Gastrocnemius medialis (tissue), 4 donors: ENCODE data around the gene CCDC71. TPM values are rescaled to one million over a fixed set of nuclear protein-coding genes. Genes with fewer than 3 reads are reported as not detected.

Source experiments
- ATAC-seq, 2 donors: fragments of 150-250 bp; one replicate each; pipeline ENCODE4 v1.9.1; 2016
- DNase-seq, 2 donors: peaks; one replicate each; pipeline ENCODE4 v3.0.0-alpha.2; 2019
- H3K27ac ChIP-seq, 4 donors: fragments of 200-600 bp; sonication (generic); 1 replicate in 1 of 4; 2 replicates in 3 of 4; pipeline ENCODE4 v1.5.1; 2016 to 2018; ENCODE audit warnings: mild to moderate bottlenecking in 2 of 4, moderate library complexity in 1 of 4
- H3K27me3 ChIP-seq, 3 donors: fragments of 200-600 bp; sonication (generic) in 2 of 3; 1 replicate in 1 of 3; 2 replicates in 2 of 3; pipeline versions ENCODE4 v1.5.1 to v1.6.0; 2016 to 2019; ENCODE audit warnings: mild to moderate bottlenecking in 1 of 3, moderate library complexity in 1 of 3
- H3K36me3 ChIP-seq, 2 donors: fragments of 200-600 bp; sonication (generic) in 1 of 2; one replicate each; pipeline ENCODE4 v1.5.1; 2017 to 2018
- H3K4me1 ChIP-seq, 2 donors: fragments of 200-600 bp; sonication (generic) in 1 of 2; one replicate each; pipeline ENCODE4 v1.5.1; 2016 to 2017; ENCODE audit warnings: mild to moderate bottlenecking in 2 of 2
- H3K4me3 ChIP-seq, 4 donors: fragments of 200-600 bp; sonication (generic) in 3 of 4; 1 replicate in 1 of 4; 2 replicates in 3 of 4; pipeline ENCODE4 v1.5.1; 2016 to 2019; ENCODE audit warnings: mild to moderate bottlenecking in 2 of 4
- H3K9me3 ChIP-seq, 3 donors: fragments of 200-600 bp; sonication (generic) in 2 of 3; 1 replicate in 1 of 3; 2 replicates in 2 of 3; pipeline ENCODE4 v1.5.1; 2016 to 2019
- CTCF ChIP-seq, 5 experiments: fragments of 450-650 bp in 3 of 5; fragments of 200-600 bp in 2 of 5; sonication (generic) in 2 of 5; IDR thresholded peaks in 4 of 5; conservative IDR thresholded peaks in 1 of 5; 1 replicate in 4 of 5; 2 replicates in 1 of 5; pipeline ENCODE4 v1.5.1; 2016 to 2019; ENCODE audit warnings: antibody characterized with exemption in 5 of 5, mild to moderate bottlenecking in 3 of 5, moderate library complexity in 3 of 5
- POLR2A ChIP-seq, 2 donors: fragments of 450-650 bp; IDR thresholded peaks; one replicate each; pipeline ENCODE4 v1.6.1; 2017; ENCODE audit warnings: antibody characterized with exemption in 2 of 2, mild to moderate bottlenecking in 2 of 2, moderate library complexity in 2 of 2
- in situ Hi-C, 4 donors: fragments of 200-750 bp; cut with MboI; loops; one replicate each; pipeline versions ENCODE4 v1.15.0 to v1.8.0; 2017; ENCODE audit warnings: low sequenced_read_pairs in 4 of 4
- intact Hi-C: fragments of 100-400 bp; cut with DNase I; formaldehyde crosslinking; loops from one replicate; pipeline ENCODE4 v1.15.1; 2023; ENCODE audit warnings: low total_unique reads
- total RNA-seq, 4 donors: library from RNA; depleted of rRNA; stranded (reverse); fragments of >200 nt; gene quantifications; one replicate each; pipeline versions ENCODE4 v1.1.0 to v1.2.3, GENCODE V29; 2016

Gene CCDC71
- total RNA-seq, 4 donors from 2014 or later: 20.0 to 31.0 (median 22.0) TPM

- Histone ChIP-seq H3K27me3 (no peaks in the 10 kb centered on the region), H3K4me1 (peaks cover 5 to 11% of the 10 kb centered on the region in 2 donors), H3K27ac (peak overlapping the region; percentile 78 to 91 (median 83)), H3K4me3 (peak overlapping the region; percentile 58 to 72 (median 62)), H3K36me3 (no peaks in the 10 kb centered on the region), H3K9me3 (no peaks in the 10 kb centered on the region)
- in situ Hi-C loops (no loop called here), intact Hi-C loops (no loop called here)
- DNase-seq (peak; percentile 94 to 97), ATAC-seq (peak; percentile 94 to 99)
- TF ChIP-seq CTCF (IDR thresholded peaks at IDR 0.05 in 4 of 5, conservative IDR thresholded peaks at IDR 0.05 in 1 of 5) (no peak), POLR2A (IDR thresholded peaks at IDR 0.05) (peak; percentile 61 to 72)
Observed at GRCh38 chr3:49199239-49199899, 33.2 kb upstream of the CCDC71 start.

GRCh38 chr3:49198611-49199230, 32.6 kb upstream of the CCDC71 start:
- no peaks in the 10 kb centered on the region for H3K36me3 ChIP-seq
- H3K27ac ChIP-seq: peak overlapping the region; percentile 78 to 91 (median 83)
- H3K27me3 ChIP-seq: no peaks in the 10 kb centered on the region
- TF ChIP-seq POLR2A (IDR thresholded peaks at IDR 0.05) (no peak), CTCF (IDR thresholded peaks at IDR 0.05 in 4 of 5, conservative IDR thresholded peaks at IDR 0.05 in 1 of 5) (no peak)
- H3K9me3 ChIP-seq: no peaks in the 10 kb centered on the region
- in situ Hi-C loops (no loop called here), intact Hi-C loops (no loop called here)
- H3K4me3 ChIP-seq: peak overlapping the region; percentile 58 to 72 (median 62)
- DNase-seq (no peak), ATAC-seq (peak in 1 of 2 donors; percentile 46)
- peaks cover 5 to 11% of the 10 kb centered on the region in 2 donors for H3K4me1 ChIP-seq

GRCh38 chr3:49198161-49198560, 32.0 kb upstream of the CCDC71 start:
- in situ Hi-C loops (no loop called here), intact Hi-C loops (no loop called here)
- DNase-seq (no peak), ATAC-seq (no peak)
- Histone ChIP-seq H3K9me3 (no peaks in the 10 kb centered on the region), H3K27me3 (no peaks in the 10 kb centered on the region), H3K4me3 (no peak overlapping the region), H3K36me3 (no peaks in the 10 kb centered on the region), H3K27ac (peak overlapping the region in 2 of 4 donors; percentile 80 to 86), H3K4me1 (peaks cover 5 to 11% of the 10 kb centered on the region in 2 donors)
- TF ChIP-seq CTCF (IDR thresholded peaks at IDR 0.05 in 4 of 5, conservative IDR thresholded peaks at IDR 0.05 in 1 of 5) (no peak), POLR2A (IDR thresholded peaks at IDR 0.05) (no peak)

- ATAC-seq (no peak), DNase-seq (no peak)
- no peaks in the 10 kb centered on the region for H3K36me3 ChIP-seq
- no peaks in the 10 kb centered on the region for H3K27me3 ChIP-seq
- no peak for TF ChIP-seq CTCF (IDR thresholded peaks at IDR 0.05 in 4 of 5, conservative IDR thresholded peaks at IDR 0.05 in 1 of 5)
- no peak for TF ChIP-seq POLR2A (IDR thresholded peaks at IDR 0.05)
- no peaks in the 10 kb centered on the region for H3K9me3 ChIP-seq
- in situ Hi-C loops: no loop called here
- no peaks in the 10 kb centered on the region for H3K4me1 ChIP-seq
- H3K4me3 ChIP-seq: no peak overlapping the region
- no peak overlapping the region for H3K27ac ChIP-seq
- intact Hi-C loops: no loop called here
Observed at GRCh38 chr3:49191741-49192140, 25.6 kb upstream of the CCDC71 start.
